GM21737 (cell line): ENCODE results near the gene PRKCG.

Experiments
- ATAC-seq: cut with Tn5 transposase; IDR thresholded peaks from one replicate; pipeline ENCODE4 v1.9.1; 2021; ENCODE audit warnings: mild to moderate bottlenecking, moderate library complexity; ENCODE audit not compliant: unreplicated experiment

The PRKCG gene

DNA sequence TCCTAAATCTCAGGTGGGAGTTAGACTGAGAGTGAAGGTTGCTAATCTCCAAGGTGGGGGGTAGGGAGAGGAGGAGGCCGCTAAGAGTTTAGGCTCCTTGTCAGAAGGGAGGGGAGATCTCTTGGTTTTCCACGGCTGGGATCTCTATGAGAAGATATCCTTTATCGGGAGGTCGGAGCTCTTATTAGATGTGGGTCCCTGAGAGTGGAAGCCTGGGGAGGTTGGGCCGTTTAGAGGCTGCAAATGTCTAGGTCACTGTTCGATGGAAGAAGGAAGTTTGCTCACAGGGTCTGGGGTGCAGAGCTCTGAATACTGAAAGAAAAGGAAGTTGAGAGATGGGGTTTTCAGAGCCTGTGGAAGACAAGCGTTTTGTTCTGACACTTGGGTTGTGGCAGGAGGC lies 10.5 kb upstream of the PRKCG start:
- ATAC-seq = no peak

DNA sequence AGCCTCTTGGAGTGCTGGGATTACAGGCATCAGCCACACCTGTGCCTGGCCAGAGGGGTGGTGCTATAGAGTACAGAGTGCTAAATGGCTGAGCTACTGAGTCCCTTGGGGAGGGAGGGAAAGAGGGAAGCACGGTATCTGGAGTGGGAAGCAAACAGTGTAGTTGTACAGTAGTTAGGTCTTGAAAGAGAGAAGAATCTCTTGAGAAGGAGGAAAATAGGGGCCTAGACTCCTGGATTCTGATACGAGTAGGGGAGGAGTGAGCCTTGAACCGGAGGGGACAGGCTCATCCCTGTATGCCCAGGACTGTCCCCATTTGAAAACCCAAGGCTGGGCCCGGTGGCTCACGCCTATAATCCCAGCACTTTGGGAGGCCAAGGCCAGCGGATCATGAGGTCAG lies 9.2 kb upstream of the PRKCG start:
- no peak for ATAC-seq

GRCh38 chr19:53873773-53874605 lies 8.0 kb upstream of the PRKCG start:
- ATAC-seq = no peak

DNA sequence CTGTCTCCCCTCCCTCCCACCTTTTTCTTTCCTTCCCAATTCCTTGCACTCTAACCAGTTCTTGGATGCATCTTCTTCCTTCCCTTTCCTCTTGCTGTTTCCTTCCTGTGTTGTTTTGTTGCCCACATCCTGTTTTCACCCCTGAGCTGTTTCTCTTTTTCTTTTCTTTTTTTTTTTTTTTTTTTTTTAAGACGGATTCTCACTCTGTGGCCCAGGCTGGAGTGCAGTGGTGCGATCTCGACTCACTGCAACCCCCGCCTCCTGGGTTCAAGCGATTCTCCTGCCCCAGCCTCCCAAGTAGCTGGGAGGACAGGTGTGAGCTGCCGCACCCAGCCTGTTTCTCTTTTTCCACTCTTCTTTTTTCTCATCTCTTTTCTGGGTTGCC lies 7.4 kb upstream of the PRKCG start:
- ATAC-seq = no peak

DNA sequence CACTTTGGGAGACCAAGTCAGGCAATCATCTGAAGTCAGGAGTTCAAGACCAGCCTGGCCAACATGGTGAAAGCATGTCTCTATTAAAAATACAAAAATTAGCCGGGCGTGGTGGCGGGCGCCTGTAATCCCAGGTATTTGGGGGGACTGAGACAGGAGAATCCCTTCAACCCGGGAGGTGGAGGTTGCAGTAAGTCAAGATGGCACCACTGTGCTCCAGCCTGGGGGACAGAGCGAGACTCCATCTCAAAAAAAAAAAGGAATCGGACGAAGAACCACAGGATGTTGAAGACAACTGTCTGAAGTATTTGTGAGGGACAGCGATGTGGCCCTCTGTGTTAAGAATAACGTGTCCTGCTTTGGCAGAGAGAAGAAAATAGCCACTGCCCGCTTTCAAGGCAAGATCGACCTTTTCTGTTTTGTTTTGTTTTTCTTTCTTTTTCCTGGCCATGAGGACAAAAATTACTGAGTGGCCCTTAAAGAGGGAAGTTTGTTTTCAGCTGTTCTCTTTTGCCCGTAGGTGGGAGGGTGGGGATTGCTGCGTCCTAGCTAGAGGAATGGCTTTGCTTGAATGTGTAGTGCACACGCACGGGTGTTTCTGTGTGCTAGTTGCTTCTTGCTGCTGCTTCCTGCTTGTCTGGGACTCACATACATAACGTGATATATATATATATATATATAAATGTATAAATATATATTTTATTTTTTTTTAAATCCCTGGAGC lies 6.2 kb upstream of the PRKCG start:
- ATAC-seq = no peak

DNA sequence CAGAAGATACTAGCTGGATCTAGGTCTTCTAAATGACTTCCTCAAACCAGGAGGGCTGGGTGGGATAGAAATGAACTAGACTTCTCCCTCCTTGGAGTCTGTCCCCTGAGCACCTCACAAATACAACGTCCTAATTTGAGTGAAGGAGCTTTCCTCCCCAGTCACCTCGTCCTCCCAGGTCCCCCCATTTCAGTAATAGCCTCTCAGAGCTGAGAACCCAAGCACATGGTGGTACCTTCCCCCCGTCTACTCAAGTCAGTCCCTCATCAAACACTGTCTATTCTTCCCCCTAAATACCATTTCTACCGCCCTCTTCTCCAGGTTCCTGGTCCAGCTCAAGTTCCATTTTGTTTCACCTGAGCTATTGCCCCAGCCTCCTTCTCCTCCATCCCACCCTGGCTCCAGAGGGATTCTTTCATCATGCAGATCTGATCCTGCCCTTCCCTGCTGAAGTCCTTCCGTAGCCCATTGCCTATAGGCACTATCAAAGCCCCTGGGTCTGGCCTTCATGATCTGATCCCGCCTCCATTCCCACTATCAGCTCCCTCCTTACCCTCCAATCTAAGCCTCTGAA lies 5.3 kb upstream of the PRKCG start:
- ATAC-seq = no peak

DNA sequence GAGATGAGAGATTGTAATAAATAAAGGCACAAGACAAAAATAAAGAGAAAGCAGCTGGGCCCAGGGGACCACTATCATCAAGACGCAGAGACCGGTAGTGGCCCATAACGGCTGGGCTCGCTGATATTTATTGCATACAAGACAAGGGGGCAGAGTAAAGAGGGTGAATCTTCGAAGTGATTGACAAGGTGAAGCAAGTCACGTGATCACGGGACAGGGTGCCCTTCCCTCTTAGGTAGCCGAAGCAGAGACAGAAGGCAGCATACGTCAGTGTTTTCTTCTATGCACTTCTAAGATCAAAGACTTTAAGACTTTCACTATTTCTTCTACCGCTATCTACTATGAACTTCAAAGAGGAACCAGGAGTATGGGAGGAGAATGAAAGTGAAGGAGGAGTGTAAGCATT lies 4.6 kb upstream of the PRKCG start:
- ATAC-seq = no peak

GRCh38 chr19:53878776-53879139 lies 3.2 kb upstream of the PRKCG start:
- no peak for ATAC-seq

DNA sequence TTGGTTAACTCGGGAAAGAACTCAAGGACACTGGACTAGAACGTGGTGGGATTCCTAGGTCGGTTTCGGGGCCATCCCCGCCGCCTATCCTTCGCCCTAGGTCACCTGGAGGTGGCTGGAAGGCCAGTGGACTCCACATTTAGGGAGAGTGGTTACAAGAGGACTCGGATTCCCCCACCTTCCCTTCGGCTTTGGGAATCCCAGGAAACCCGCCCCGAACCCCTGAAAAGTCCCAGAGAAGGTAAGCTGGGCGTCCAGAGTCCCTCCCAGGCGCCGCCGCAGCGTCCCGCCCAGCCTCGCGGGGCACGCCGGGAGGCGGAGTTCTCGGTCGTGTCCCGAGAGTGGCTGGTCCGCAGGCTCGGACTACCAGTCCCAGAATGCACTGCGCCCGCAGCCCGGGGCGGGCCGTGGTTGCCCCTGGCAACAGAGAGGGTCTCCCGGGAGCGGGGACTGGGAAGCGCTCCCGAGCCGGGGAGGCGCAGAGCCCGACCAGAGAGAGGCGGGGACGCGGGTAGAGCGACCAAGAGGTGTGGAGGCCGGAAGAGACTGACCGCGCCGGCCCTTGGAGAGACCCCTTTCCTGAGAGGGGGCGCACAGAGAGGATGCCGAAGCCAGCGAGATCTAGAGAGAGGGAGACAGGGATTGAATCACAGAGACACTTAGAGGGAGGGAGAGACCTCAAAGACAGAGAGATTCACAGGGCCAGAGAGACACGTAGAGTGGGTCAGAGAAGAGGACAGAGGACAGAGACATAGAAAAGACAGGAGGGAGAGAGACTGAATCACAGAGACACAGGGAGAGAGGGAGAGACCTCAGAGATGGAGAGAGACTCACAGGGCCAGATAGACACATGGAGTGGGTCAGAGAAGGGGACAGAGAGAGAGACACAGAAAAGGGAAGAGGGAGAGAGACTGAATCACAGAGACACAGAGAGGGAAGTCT lies 2.6 kb upstream of the PRKCG start:
- ATAC-seq = peak; percentile 86

GRCh38 chr19:53880711-53881481 lies 1.1 kb upstream of the PRKCG start:
- ATAC-seq = no peak

GRCh38 chr19:53882391-53883050 lies 524 bp downstream of the PRKCG start:
- ATAC-seq = no peak

DNA sequence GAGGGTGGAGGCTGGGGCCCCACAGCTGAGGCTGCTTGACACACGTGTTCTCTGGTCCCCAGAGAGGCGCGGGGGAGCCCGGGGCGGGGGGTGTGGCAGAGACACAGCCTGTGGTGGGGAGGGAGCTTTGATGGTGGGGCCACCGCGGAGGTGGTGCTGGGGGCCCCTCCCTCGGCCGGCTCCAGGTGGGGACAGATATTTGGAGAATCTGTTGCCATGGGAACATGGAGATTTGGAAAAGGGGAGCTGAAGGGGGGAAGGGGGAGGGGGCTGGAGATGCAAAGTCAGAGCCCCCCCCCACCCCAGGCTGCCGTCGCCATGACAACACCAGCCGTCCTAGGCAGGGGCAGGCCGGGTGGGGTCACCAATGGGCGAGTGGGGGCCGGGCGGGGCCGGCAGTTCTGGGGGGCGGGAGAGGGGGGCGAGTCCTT lies 1.2 kb downstream of the PRKCG start:
- no peak for ATAC-seq

DNA sequence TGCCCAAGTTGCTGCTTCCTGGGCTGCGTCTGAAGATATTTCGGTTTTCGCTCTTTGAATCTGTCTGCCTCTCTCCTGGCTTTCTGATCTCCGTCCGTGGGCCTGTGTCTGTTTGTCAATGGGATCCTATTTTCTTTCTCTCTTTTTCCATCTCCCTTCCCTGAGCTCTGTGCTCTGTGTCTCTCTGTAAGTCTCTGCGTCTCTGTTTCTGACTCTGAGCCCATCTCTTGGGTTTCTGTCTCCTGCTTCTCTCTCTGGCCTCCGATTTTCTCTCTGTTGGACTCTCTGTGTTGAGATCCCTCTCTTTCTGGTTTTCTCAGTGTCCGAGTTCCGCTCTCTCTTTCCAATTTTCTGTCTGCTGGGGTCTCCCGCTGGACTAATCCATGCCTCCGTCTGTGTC lies 1.7 kb downstream of the PRKCG start:
- no peak for ATAC-seq

GRCh38 chr19:53884256-53884655 lies 2.3 kb downstream of the PRKCG start:
- no peak for ATAC-seq

DNA sequence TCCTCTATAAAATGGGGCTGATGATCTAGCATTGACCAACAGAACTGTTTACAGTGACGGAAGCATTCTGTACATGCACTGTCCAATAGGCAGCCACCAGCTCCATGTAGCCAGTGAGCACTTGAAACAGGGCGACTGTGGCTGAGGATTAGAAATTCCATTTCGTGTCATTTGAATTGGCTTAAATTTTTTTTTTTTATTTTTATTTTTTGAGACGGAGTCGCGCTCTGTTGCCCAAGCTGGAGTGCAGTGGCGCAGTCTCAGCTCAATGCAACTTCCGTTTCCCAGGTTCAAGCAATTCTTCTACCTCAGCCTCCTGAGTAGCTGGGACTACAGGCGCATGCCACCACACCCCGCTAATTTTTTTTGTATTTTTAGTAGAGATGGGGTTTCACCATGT lies 3.0 kb downstream of the PRKCG start:
- no peak for ATAC-seq

- ATAC-seq = no peak
Observed at GRCh38 chr19:53892301-53892980, 10.4 kb downstream of the PRKCG start.

DNA sequence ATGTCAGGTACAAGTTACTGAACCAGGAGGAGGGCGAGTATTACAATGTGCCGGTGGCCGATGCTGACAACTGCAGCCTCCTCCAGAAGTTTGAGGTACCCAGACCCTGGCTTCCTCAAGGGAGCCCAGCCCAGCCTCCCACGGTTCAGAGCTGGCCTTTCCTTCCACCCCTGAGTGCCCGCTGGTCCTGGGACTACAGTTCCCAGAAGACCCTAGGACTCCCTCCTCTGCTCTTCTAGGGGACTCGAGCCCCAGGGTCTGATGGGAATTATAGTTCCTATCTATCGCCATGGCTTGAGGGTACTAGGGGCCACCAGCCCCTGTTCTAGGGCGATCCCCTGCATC lies 11.0 kb downstream of the PRKCG start:
- ATAC-seq = no peak

DNA sequence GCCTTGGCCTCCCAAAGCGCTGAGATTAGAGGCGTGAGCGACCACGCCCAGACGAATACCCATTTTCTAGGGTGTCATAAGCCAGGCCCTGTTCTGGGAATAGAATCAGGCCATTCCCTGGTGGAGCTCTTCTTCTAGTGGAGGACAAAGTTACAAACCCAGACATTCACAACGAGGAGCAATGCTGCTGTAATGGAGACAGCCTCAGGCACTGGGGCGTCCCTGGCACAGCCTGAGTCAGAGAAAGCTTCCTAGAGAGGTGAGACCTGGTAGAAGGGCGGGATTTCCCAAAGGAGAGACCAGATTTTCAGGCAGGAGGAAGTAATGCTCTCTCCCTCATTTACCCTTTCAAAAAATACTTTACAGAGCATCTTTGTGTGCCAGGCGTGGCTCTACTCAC lies 12.7 kb downstream of the PRKCG start:
- no peak for ATAC-seq

DNA sequence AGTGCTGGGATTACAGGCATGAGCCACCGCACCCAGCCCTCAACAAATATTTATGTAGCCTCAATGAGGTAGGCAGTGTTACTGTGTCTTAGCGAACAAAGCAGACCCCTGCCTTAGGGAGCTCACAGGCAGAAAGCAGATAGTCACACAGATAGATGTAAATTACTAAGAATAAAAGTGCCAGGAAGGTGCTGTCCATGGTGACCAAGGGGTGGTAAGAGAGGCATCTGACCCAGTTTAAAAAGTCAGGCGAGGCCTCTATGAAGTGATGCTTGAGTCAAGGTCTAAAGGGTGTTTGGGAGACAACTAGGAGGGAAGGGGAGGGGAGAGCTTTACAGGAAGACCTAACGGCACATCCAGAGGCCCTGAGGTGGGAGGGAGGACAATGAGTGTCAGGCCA lies 14.7 kb downstream of the PRKCG start:
- no peak for ATAC-seq
